AG04449 (cell line): ENCODE measurements around the gene CEP152.

Experiments used
- CTCF ChIA-PET: fragments of 350-600 bp; formaldehyde crosslinking; extraction: SDS; loops from one replicate; lab custom pipeline; 2021; ENCODE audit warnings: antibody characterized with exemption; lab: Yijun Ruan, JAX
- POLR2A ChIA-PET: fragments of 400-600, 350-600 bp; formaldehyde crosslinking; extraction: SDS; loops from one replicate; lab custom pipeline; 2020; ENCODE audit warnings: antibody characterized with exemption, inconsistent platforms; lab: Yijun Ruan, JAX
- DNase-seq: peaks from one replicate; pipeline ENCODE4 v3.0.0-alpha.2; 2010; ENCODE audit warnings: low read depth, low spot score
- H3K4me3 ChIP-seq: 2 replicates; pipeline ENCODE4 v1.5.1; 2011; ENCODE audit warnings: low read depth, mild to moderate bottlenecking, control low read depth, low read length
- TF ChIP-seq, protein P1 (sequence below): IDR thresholded peaks from one replicate; pipeline ENCODE4 v1.5.1; 2011; ENCODE audit warnings: mild to moderate bottlenecking, moderate library complexity, low read length, control low read depth, inconsistent platforms; ENCODE audit not compliant: insufficient read depth; ENCODE audit errors: missing control alignments

CEP152 gene

DNA sequence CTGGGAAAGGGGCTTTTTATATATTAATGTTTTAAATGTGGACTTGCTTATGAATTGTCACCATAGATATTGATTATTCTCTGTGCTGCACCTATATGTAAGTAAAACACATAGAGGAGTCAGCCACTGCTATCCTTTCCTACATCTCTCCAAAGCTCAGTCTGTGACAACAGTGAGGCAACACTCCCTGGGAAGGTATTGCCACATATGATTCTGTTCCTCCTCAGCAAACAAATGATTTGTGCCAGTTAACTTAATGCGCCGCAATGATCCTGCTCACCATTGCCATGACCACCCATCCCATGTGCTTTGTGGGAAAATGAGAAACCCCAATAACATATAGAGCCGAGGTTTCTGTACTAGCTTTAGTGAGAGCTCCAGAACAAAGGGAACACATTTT is 90.2 kb downstream of the CEP152 start:
- no peak for DNase-seq
- TF ChIP-seq, protein P1, sequence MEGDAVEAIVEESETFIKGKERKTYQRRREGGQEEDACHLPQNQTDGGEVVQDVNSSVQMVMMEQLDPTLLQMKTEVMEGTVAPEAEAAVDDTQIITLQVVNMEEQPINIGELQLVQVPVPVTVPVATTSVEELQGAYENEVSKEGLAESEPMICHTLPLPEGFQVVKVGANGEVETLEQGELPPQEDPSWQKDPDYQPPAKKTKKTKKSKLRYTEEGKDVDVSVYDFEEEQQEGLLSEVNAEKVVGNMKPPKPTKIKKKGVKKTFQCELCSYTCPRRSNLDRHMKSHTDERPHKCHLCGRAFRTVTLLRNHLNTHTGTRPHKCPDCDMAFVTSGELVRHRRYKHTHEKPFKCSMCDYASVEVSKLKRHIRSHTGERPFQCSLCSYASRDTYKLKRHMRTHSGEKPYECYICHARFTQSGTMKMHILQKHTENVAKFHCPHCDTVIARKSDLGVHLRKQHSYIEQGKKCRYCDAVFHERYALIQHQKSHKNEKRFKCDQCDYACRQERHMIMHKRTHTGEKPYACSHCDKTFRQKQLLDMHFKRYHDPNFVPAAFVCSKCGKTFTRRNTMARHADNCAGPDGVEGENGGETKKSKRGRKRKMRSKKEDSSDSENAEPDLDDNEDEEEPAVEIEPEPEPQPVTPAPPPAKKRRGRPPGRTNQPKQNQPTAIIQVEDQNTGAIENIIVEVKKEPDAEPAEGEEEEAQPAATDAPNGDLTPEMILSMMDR: no peak
- no peak overlapping the region for H3K4me3 ChIP-seq
- POLR2A ChIA-PET: interaction anchor here (1.5 kb wide), 1 partner anchor 75 kb away, joined by 5 read pairs; the partner anchor contains the start of gene FBN1
- CTCF ChIA-PET: interaction anchor here (0.9 to 3.1 kb wide), 3 partner anchors 10 to 141 kb away, joined by 3 to 10 read pairs (median 4); no protein-coding TSS in a partner anchor

DNA sequence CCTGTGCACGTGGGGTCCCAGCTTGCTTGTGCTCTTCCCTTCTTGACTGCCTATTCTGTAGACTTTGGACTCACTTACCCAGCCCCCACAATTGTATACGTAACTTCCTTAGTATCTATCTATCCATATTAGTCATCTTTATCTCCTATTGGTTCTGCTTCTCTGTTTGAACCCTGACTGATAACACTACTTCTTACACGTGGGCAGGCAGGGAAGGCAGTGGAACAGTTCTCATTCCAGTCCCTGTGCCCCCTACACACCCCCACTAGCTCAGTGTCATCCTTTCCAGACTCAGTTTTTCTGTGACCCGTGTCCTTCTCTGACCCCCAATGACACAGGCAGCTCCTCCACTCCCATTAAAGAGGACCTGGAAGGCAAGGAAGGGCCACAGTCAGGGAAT is 91.2 kb downstream of the CEP152 start:
- TF ChIP-seq, protein P1: no peak
- POLR2A ChIA-PET: no interaction called here
- H3K4me3 ChIP-seq: no peak overlapping the region
- CTCF ChIA-PET: interaction anchor here (0.9 to 5.3 kb wide), 6 partner anchors 9 to 703 kb away, joined by 3 to 57 read pairs (median 4); partner anchors contain the start of gene FGF7
- no peak for DNase-seq

DNA sequence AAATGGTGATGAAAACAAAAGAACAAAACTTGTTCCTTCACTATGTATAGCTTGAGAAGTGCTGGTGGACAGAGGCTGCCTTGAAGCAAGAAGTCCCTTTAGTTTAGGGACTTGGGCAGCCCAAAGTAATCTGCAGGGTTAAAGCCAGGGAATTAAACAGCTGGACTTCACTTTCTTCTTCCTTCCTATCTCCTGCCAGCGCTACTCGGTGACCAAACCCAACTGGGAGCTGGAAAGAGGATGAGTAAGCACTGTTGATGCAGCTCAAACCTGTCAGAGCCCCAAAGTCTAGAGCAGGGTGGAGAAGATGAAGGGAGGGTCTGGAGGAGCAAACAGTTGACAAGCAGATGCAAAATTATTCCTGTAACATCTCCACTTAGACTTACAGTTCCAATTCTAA is 92.2 kb downstream of the CEP152 start:
- ChIA-PET CTCF (interaction anchor here (0.9 to 5.3 kb wide), 15 partner anchors 9 to 704 kb away, joined by 3 to 57 read pairs (median 4); partner anchors contain the start of gene FGF7), POLR2A (interaction anchor here (0.7 to 1.2 kb wide), 2 partner anchors 22 to 73 kb away, joined by 4 read pairs; partner anchors contain the start of gene FBN1)
- DNase-seq: no peak
- TF ChIP-seq, protein P1: no peak
- H3K4me3 ChIP-seq: no peak overlapping the region

DNA sequence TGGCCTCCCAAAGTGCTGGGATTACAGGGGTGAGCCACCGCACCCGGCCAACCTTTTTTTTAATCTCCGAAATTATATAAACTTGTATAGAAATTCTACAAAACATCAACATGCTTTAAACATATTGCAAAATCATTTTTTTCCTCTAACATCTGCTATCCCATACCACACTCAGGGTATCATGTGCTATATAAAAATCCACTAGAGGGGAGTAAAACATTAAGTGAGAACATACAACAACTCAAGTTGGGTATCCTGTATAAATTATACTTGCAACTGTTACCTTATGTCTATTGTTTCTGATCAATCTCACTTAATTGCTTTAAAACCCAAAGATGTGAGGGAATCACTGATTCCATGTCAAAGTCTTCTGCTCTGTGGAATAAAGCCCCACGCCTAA is 93.4 kb downstream of the CEP152 start:
- H3K4me3 ChIP-seq: no peak overlapping the region
- POLR2A ChIA-PET: no interaction called here
- TF ChIP-seq, protein P1: peak; percentile 8

DNA sequence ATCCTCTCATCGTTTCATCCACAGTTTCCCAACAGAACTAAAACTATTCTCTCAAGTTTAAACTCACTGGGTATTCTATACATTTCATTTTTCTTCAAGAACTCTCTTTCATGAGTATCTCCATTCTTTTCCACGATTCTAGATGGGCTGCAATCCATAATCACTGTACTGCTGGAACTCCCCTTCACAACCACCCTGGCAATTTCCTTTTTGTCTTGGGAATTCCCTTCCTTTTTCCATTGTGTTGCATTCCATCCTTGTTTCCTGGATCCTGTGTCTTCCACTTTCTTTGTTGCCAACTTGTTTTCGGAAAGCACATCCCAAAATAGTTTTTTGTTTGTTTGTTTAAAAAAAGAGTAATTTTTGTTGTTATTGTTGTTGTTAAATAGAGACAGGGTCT is 98.3 kb downstream of the CEP152 start:
- no peak for DNase-seq
- ChIA-PET POLR2A (no interaction called here), CTCF (interaction anchor here (0.6 kb wide), 1 partner anchor 78 kb away, joined by 3 read pairs; no protein-coding TSS in a partner anchor)
- TF ChIP-seq, protein P1: no peak
- H3K4me3 ChIP-seq: no peak overlapping the region

More for the DNA sequence above, 93.4 kb downstream of the CEP152 start:
- CTCF ChIA-PET: interaction anchor here (1.4 to 5.3 kb wide), 6 partner anchors 9 to 145 kb away, joined by 3 to 57 read pairs (median 8); no protein-coding TSS in a partner anchor
- no peak for DNase-seq

DNA sequence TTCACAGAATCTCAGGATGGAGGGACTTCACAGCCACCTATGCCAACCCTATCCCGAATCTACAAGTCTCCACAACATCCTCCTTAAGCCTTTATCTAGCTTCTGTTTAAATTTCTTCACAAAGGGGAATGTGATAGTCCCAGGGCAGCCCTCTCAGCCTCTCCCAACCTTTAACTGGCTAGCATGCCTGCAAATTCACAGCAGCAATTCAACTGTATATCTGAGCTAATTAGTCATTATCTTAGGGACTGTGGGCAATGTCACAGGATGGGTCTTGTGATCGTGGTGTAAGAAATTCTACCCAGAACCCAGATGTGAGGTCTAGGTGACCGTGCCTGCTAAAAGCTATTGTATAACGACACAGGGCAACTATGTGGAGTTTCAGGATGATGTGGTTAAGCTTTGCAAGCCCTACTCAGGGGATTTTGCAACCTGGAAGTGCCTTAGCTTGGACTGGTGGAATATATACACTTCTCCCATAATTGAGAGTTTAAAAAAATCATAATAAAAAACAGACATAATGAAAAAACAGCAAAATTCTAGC is 99.8 kb downstream of the CEP152 start:
- ChIA-PET CTCF (interaction anchor here (0.7 to 1.6 kb wide), 7 partner anchors 9 to 434 kb away, joined by 3 to 5 read pairs (median 3); no protein-coding TSS in a partner anchor), POLR2A (interaction anchor here (0.7 to 0.8 kb wide), 2 partner anchors 66 to 114 kb away, joined by 4 to 6 read pairs; partner anchors contain the start of gene FBN1)
- TF ChIP-seq, protein P1: no peak
- no peak overlapping the region for H3K4me3 ChIP-seq
- DNase-seq: no peak
